Mammary epithelial cell (primary cell): ENCODE data around the gene RPGR.

Source experiments
- CTCF ChIP-seq, 2 donors: IDR thresholded peaks in 1 of 2; conservative IDR thresholded peaks in 1 of 2; 2 replicates each; pipeline ENCODE4 v1.5.1; 2011 to 2012; ENCODE audit warnings: inconsistent platforms in 2 of 2, low read length in 2 of 2, mild to moderate bottlenecking in 2 of 2, control low read depth in 1 of 2, low read depth in 1 of 2; ENCODE audit not compliant: insufficient read depth in 1 of 2; ENCODE audit errors: extremely low read depth in 1 of 2
- EZH2 ChIP-seq: IDR thresholded peaks from 2 replicates; pipeline ENCODE4 v1.6.1; 2012; ENCODE audit warnings: low read length, inconsistent platforms, borderline replicate concordance

GRCh38 chrX:38363046-38363445 is 35.7 kb upstream of the RPGR start:
- no peak for TF ChIP-seq CTCF (conservative IDR thresholded peaks at IDR 0.05 in 1 of 2, IDR thresholded peaks at IDR 0.05 in 1 of 2; ENCODE audit: extremely low read depth in 1 of 2, insufficient read depth in 1 of 2, low read depth in 1 of 2, low read length in 2 of 2)
- no peak for TF ChIP-seq EZH2
